NCI-H1417 (cell line): ENCODE results near the gene EPB41L4B.
A peak's percentile ranks its signal among the peaks of the same experiment; 100 is the strongest.

ENCODE experiments used
- DNase-seq, 3 experiments: peaks; one replicate each; lab custom pipeline; 2025; lab: John Stamatoyannopoulos, UW

The EPB41L4B gene

DNA sequence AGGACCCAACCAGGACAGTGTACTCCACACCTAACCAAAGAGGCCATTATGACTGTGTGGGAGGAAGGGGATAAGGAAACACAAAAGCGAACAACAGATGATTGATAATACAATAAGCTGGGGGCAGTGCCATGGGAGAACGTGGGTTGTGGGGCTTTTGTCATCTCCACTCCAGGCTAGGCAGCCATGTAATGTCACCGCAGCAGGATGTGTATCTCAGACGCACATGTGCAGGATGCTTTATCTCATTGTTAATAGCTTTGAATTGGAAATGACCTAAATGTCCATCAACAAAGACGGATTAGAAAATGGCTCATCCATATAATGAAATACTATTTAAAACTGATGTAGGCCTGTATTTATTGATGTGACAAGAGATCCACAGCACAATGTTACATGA, 51.0 kb downstream of the EPB41L4B start:
- no peak for DNase-seq

DNA sequence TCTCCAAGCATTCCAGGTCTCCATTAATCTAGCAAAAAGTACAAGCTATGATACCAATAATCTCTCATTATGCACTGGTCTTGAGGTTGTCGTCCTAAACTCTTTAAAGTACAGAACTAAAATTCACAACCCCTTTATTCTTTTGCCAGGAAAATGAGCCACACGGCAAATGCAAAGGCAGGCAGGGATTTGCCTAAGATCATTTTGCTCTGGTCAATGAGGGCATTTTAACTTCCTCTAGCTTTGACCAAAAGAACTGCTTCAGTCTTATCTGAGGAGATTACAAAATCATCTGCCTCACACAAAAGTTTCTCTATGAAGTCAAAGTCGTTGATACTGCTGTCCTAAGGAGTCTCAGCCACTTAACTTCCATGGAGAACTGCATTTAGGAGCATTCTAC, 51.8 kb downstream of the EPB41L4B start:
- DNase-seq, result no peak

DNA sequence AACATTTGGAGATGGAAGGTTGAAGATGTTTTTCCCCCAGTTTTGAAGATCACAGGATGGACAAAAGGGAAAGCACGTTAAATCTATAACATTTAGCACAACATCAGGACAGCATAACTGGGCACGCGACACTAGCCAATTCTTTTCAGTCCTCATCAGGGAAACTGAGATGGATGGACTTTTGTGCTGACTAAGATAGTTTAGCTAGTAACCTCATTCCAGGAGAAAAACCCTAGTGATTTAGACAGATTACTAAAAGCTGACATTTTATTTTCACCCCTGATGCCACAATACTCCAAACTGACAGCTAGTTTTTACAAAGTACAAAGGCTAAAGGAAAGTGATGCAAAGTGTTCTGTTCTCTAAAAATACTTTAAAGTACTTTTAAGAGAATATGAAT, 53.3 kb downstream of the EPB41L4B start:
- DNase-seq, result no peak

DNA sequence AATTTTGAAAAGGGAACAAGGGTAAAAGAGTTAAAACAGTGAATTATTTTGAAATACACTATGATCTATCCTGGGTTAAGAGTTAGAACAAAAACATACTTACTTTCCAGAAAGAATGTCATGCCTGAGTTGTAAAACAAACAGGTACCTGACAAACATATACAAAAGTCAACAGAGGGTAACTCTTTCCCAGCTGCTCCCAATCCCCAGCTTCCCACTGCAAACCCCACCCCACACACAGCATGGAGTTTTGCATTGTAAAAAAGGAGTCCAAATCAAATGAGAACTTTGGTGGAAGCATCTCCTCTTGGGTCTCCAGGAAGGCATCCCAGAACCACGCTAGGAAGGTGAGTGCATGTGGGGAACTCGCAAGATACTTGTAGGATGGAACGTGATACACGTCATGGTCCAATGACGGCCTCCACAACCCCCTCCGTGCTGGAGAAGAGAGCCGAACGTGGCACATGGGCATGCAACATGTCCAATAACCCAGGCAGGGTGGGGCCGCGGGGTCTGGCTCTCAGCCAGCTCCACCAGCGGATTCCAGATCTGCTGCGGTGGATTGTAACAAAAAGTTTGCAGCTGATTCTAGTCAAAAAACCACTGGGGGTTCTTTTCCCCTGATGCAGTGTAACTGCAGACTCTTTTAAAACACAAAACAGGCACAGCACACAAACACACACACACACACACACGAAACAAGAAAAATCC, 55.8 kb downstream of the EPB41L4B start:
- peak; percentile 30 to 71 (median 58) for DNase-seq

GRCh38 chr9:109263358-109263757, 57.5 kb downstream of the EPB41L4B start:
- no peak for DNase-seq

- peak; percentile 52 to 72 (median 56) for DNase-seq
Observed at GRCh38 chr9:109258481-109259302, 62.2 kb downstream of the EPB41L4B start.

- no peak for DNase-seq
Observed at GRCh38 chr9:109256336-109256735, 64.5 kb downstream of the EPB41L4B start.

- no peak for DNase-seq
Observed at GRCh38 chr9:109255394-109255793, 65.5 kb downstream of the EPB41L4B start.

- no peak for DNase-seq
Observed at GRCh38 chr9:109254317-109254716, 66.5 kb downstream of the EPB41L4B start.

DNA sequence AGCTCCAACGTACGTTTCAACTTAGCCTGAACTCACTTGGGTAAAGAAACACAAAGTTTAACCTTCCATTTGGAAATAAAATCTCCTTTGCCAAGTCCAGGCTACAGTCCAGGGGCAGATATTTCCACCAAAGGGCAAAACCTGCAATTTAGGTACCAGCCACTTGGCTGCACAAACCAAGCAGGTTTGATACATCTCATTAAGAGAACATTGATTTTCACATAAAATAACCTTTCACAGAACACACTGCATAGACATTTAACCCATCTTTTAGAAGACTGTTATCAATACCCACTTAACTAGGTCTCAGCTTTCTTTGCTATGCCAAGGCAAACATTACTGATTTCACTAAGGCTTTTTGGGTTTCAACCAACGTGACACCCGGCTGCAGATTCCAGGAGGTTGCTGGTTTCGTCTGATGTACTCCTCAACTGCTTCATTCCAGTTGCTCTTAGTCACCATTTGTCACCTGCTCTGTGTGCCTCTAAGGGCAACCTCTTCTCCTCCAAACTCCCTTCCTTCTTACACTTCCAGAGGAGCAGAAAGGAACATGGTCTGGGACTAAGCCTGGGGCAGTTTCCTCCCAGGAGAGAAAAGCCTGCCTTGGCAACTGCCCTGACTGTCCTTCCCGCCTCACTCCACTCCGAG, 67.1 kb downstream of the EPB41L4B start:
- DNase-seq, result no peak

- DNase-seq, result no peak
Observed at GRCh38 chr9:109253241-109253636, 67.6 kb downstream of the EPB41L4B start.

DNA sequence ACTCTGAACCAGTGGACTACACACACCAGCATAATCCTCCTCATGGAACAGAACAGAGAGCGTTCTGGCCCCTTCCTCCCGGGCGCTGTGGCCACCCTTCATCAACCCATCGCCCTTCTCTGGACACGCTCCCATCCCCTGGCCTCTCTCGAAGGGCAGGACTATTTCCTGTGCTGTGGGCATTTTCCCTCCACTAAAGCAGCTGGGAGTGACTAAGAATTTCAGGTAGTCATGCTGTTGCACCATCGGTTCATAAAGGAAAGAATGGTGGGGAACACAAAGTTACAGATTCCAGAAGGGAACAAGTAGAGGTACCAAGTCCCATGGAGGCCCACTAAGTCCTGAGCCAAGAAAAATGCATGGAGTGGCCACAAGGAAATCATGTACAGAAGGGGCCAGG, 68.6 kb downstream of the EPB41L4B start:
- no peak for DNase-seq

GRCh38 chr9:109251776-109252106, 69.1 kb downstream of the EPB41L4B start:
- peak in 1 of 3 experiments; percentile 68 for DNase-seq

DNA sequence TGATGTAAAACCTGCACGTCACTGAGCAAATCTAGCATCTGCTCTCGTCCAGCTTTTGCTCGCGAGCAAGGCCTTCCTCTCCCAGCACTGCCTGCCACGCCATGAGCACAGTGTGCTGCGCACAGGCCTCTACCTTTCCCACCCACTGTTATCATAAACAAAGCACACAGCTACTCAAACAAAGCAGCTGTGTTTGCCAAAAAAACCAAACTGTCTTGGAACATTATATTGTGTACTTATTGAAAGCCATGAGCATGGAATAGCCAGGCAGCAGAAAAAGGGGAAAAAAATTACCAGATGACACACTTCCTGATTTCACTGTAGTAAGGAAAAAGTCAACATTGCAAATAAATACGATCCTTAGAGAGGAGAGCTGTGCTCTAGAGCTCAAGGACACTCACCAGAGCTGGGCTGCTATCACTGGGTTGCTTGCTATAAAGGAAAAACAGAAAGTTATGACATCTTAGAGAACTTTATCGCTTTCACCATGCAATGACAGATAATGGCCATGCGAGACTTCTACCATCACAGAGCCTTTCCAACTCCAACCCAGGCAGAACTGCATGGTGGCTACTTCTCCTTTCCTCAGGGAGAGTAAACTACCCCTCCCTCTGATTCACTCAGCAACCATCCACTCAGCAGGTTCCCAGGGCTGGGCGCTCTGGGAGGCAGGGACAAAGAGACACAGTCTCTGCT, 69.6 kb downstream of the EPB41L4B start:
- DNase-seq, result peak; percentile 70 to 98 (median 91)

GRCh38 chr9:109250771-109251079, 70.1 kb downstream of the EPB41L4B start:
- no peak for DNase-seq

DNA sequence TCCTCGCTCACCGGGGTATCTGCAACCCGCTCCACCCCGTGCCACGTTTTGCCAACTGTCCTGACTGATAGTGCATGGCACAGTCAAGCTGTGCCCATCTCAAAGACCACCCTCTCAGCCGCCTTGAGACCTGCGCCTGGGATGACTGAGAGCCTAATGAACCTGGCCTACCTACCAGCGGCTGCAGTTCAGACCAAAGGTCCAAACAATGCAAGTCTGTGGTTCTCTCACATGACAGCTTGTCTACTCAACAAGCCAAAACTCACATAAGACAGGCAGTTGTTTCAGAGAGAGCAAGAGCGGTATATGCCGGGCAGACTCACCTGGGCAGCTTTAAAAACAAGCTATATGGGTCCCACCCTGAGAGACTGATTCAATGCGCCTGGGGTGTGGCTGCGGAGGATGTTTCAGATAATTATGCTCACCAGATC, 70.5 kb downstream of the EPB41L4B start:
- DNase-seq, result peak in 1 of 3 experiments; percentile 70

- peak in 2 of 3 experiments; percentile 28 to 46 for DNase-seq
Observed at GRCh38 chr9:109249615-109250014, 71.2 kb downstream of the EPB41L4B start.

GRCh38 chr9:109248133-109248581, 72.7 kb downstream of the EPB41L4B start:
- DNase-seq, result no peak

- no peak for DNase-seq
Observed at GRCh38 chr9:109247228-109247627, 73.6 kb downstream of the EPB41L4B start.

GRCh38 chr9:109246533-109246932, 74.3 kb downstream of the EPB41L4B start:
- no peak for DNase-seq

- DNase-seq, result peak in 1 of 3 experiments; percentile 66
Observed at GRCh38 chr9:109245310-109245897, 75.5 kb downstream of the EPB41L4B start.
